GM18907 (cell line): ENCODE measurements around the gene STOML3.

Experiments
- ATAC-seq: cut with Tn5 transposase; IDR thresholded peaks from one replicate; pipeline ENCODE4 v1.9.1; 2021; ENCODE audit warnings: mild to moderate bottlenecking, moderate library complexity; ENCODE audit not compliant: unreplicated experiment

Gene STOML3

GRCh38 chr13:38993381-38993780 is 2.8 kb upstream of the STOML3 start:
- no peak for ATAC-seq

- ATAC-seq: no peak
These were observed 9.5 kb downstream of the STOML3 start for GRCh38 chr13:38981096-38981495.

GRCh38 chr13:38980750-38981078 is 9.9 kb downstream of the STOML3 start:
- ATAC-seq: no peak

GRCh38 chr13:38979891-38980749 is 10.5 kb downstream of the STOML3 start:
- ATAC-seq: no peak

GRCh38 chr13:38970380-38971051 is 20.1 kb downstream of the STOML3 start:
- ATAC-seq: no peak

- no peak for ATAC-seq
These were observed 21.4 kb downstream of the STOML3 start for GRCh38 chr13:38969187-38969586.

GRCh38 chr13:38967446-38967845 is 23.2 kb downstream of the STOML3 start:
- ATAC-seq: no peak

GRCh38 chr13:38965281-38965680 is 25.4 kb downstream of the STOML3 start:
- ATAC-seq: no peak

- no peak for ATAC-seq
These were observed 30.5 kb downstream of the STOML3 start for GRCh38 chr13:38960175-38960574.

- no peak for ATAC-seq
These were observed 32.6 kb downstream of the STOML3 start for GRCh38 chr13:38957794-38958592.

GRCh38 chr13:38954844-38955243 is 35.8 kb downstream of the STOML3 start:
- no peak for ATAC-seq

GRCh38 chr13:38954291-38954690 is 36.3 kb downstream of the STOML3 start:
- ATAC-seq: no peak

GRCh38 chr13:38952827-38953226 is 37.8 kb downstream of the STOML3 start:
- no peak for ATAC-seq

- ATAC-seq: no peak
These were observed 38.9 kb downstream of the STOML3 start for GRCh38 chr13:38951525-38952313.

GRCh38 chr13:38950987-38951386 is 39.6 kb downstream of the STOML3 start:
- ATAC-seq: no peak

GRCh38 chr13:38947054-38947453 is 43.6 kb downstream of the STOML3 start:
- no peak for ATAC-seq

- no peak for ATAC-seq
These were observed 46.4 kb downstream of the STOML3 start for GRCh38 chr13:38944219-38944618.

- no peak for ATAC-seq
These were observed 47.4 kb downstream of the STOML3 start for GRCh38 chr13:38943231-38943630.

GRCh38 chr13:38941353-38941945 is 49.2 kb downstream of the STOML3 start:
- no peak for ATAC-seq

GRCh38 chr13:38933786-38934185 is 56.8 kb downstream of the STOML3 start:
- ATAC-seq: no peak
